HG02870 (cell line): Measurements from ENCODE around the gene LGALS3.

Experiments used
- ATAC-seq: cut with Tn5 transposase; IDR thresholded peaks from one replicate; pipeline ENCODE4 v1.9.1; 2021; ENCODE audit warnings: mild to moderate bottlenecking, moderate library complexity; ENCODE audit not compliant: unreplicated experiment

The LGALS3 gene

GRCh38 chr14:55180434-55180833 is 51.4 kb downstream of the LGALS3 start:
- peak; percentile 75 for ATAC-seq

GRCh38 chr14:55188686-55189295 is 59.7 kb downstream of the LGALS3 start:
- ATAC-seq, result no peak

- ATAC-seq, result no peak
These were observed 61.8 kb downstream of the LGALS3 start for GRCh38 chr14:55190906-55191202.

- peak; percentile 98 for ATAC-seq
These were observed 62.4 kb downstream of the LGALS3 start, which contains the start of gene DLGAP5 for GRCh38 chr14:55191203-55192053. DLGAP5 (minus strand) TSS chr14:55191585; CDS start chr14:55189179, 2,406 bp downstream.

- ATAC-seq, result no peak
These were observed 63.1 kb downstream of the LGALS3 start for GRCh38 chr14:55192054-55192621.

DNA sequence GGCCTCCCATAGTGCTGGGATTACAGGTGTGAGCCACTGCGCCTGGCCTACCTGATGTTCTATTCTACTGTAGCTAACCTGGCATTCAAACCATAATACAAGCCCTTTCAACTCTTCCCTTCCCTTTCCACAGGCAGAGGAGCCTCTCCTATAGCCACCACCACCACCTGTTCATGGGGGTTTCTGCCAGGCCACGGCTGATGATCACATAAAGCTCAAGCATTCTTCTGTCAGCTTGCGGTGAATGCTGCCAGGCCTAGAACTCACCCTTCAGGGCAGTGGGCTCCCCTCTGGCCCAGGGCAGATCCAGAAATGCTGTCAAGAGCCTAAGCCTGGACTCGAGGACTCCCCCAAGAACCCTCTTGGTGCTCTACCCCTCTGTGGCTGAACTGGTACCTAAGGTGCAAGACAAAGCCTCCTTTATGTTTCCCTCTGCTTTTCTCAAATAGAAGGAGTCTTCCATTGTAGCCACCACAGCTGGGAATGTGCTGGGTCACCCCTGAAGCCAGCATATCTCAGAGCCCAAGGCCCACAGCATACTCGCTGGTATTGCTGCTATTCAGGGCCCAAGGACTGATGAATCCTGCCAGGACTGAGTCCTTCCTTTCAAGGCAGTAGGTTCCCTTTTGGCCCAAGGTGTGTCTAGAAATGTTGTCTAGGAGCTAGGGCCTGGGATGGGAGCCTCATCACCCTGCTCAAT is 65.8 kb downstream of the LGALS3 start:
- ATAC-seq, result no peak
